GM21360 (cell line): ENCODE measurements around the gene RBM25.
"Not testable (repeated sequence)": the region's sequence is repeated elsewhere in the genome, so short reads cannot be mapped to it uniquely, and the experiment has no call there.

Source experiments
- ATAC-seq: cut with Tn5 transposase; IDR thresholded peaks from one replicate; pipeline ENCODE4 v1.9.1; 2021; ENCODE audit warnings: mild to moderate bottlenecking, moderate library complexity; ENCODE audit not compliant: unreplicated experiment

Gene RBM25

DNA sequence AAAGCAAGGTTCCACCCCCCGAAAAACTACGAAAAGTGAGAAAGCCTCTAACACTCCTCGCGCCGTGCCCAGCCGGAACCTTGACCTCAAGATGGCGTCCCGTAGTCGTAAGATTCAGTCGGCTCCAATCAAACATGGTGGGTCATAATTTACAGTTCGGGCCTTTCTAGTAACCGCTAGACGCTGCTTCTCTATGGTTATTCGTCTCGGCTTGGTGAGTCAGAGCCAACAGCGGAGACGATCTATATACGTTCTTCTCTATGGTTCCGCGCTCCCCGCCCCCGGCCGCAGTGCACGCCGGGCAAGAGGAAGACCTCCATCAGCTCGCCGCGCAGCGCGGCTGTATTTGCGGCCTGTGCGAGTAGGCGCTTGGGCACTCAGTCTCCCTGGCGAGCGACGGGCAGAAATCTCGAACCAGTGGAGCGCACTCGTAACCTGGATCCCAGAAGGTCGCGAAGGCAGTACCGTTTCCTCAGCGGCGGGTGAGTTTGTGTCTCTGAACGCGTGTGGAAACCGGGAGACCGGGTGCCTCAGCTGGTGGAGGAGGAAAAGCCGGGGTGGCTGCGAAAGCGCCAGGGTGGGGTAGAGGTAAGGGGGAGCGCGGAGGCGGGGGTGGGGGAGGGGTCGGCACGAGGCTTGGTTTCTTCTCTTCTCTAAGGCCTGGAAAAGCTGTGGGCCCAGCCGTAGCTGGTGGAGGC, at the start of gene RBM25:
TSS of gene RBM25 (plus strand) at position 311 of the 698 bp plus-strand sequence. CDS start 13,108 bp downstream, outside the sequence.
- ATAC-seq = peak; percentile 91

DNA sequence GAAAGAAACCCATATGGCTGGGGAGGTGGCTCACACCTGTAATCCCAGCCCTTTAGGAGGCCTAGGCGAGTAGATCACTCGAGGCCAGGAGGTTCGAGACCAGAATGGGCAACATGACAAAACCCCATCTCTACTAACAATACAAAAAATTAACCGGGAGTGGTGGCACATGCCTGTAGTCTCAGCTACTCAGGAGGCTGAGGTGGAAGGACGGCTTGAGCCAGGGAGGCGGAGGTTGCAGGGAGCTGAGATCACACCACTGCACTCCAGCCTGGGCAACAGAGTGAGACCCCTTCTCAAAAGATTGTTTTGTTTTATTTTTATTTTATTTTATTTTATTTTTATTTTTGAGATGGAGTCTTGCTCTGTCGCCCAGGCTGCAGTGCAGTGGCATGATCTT, 47.1 kb upstream of the RBM25 start:
- not testable (repeated sequence) for ATAC-seq

DNA sequence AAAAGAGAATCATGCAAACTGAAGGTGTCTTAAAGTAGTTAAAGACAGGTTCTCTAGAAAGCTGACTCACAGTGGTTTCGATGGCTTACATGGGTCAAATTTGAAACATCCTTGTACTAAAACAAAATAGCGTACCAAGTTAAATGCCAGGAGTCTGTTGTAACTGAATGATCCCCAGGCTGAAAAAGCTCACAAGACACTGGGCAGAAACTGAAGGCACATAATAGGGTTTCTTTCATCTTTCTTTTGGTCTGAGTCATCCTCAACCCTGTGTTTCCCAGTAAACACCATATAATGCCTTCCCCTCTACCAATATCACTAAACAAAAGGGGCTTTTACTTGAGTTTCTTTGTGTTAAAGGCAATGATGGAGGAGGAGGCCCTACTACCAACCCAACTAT, 44.2 kb upstream of the RBM25 start:
- no peak for ATAC-seq

DNA sequence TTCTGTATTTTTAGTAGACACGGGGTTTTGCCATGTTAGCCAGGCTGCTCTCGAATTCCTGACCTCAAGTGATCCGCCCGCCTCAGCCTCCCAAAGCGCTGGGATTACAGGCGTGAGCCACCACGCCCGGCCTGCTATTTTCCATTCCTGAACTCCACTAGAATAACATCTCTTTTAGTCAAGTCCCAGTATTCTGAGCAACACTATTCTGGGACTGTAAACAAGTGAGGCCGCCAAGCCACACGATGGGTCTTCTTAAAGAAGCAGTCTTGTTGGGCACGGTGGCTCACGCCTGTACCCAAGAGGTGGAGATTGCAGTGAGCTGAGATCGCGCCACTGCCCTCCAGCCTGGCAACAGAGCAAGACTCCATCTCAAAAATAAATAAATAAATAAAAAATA, 42.8 kb upstream of the RBM25 start:
- ATAC-seq = not testable (repeated sequence)

DNA sequence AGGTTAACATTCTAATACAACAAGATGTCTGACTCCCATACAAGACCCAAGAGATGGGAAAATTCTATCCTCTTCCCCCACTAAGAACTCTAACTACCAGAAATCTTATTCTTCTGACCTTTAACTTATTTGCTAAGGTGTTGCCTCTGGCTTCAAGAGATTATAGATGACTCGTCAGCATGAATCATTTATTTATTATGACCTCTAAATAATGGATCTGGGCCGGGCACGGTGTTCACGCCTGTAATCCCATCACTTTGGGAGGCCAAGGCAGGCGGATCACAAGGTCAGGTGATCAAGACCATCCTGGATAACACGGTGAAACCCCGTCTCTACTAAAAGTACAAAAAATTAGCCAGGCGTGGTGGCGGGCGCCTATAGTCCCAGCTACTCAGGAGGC, 42.3 kb upstream of the RBM25 start:
- ATAC-seq = not testable (repeated sequence)

DNA sequence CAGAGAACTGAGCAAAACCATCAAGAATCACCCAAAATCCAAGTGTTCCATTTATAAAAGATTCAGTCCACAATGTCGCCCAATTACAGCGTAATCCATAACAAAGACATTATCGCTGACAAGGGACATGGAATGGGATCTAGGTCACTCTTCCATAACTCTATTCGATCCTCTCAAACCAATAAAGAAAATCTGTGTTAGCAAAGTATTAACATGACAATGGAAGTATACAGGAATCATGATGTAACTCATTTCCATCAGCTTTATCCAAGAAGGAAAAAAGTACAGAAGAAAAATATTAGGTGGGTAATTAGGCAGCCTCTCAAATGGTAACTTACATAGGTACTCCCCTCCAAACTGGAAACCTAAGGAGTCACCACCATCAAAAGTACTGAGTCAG, 36.3 kb upstream of the RBM25 start:
- no peak for ATAC-seq

DNA sequence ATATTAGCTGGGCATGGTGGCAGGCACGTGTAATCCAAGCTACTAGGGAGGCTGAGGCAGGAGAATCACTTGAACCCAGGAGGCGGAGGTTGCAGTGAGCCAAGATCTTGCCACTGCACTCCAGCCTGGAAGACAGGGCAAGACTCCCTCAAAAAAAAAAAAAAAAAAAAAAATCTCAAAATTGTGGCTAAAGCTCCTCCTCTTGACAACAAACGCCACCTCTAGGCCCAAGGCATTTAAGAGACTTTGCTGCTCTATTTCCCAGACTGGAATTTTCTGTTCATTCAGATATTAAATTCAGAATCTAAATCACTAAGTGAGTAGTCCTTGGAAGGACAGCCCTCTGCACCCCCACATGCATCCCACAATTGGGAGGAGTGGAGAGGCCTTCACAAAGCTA, 32.8 kb upstream of the RBM25 start:
- ATAC-seq = no peak

DNA sequence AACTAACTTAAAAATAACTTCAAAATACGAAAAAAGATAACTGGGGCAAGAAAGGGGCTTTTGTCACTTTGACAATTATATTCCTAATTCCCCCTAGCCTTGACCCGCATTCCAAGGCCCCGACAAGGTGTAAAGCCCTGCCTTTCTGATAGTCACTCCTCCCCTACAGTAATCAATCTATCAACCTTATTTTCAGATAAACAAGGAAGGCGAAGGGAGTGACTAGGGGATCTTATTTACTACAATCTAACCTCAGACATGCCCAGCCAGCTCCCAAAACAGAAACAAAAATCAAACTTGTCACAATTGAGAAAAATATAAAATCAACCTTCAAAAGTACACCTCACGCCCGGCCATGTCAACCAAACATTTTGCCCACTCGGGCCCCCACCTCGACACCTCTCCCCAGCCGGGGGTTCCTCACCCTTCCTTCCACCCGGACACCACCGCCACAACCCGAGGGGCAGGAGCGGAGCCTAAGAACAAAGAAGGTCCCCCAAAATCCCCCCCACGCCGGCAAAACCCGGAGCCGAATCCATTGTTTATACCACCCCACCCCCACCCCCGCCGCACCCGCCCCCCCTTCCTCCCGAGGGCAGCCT, 32.0 kb upstream of the RBM25 start:
- ATAC-seq = peak; percentile 7

DNA sequence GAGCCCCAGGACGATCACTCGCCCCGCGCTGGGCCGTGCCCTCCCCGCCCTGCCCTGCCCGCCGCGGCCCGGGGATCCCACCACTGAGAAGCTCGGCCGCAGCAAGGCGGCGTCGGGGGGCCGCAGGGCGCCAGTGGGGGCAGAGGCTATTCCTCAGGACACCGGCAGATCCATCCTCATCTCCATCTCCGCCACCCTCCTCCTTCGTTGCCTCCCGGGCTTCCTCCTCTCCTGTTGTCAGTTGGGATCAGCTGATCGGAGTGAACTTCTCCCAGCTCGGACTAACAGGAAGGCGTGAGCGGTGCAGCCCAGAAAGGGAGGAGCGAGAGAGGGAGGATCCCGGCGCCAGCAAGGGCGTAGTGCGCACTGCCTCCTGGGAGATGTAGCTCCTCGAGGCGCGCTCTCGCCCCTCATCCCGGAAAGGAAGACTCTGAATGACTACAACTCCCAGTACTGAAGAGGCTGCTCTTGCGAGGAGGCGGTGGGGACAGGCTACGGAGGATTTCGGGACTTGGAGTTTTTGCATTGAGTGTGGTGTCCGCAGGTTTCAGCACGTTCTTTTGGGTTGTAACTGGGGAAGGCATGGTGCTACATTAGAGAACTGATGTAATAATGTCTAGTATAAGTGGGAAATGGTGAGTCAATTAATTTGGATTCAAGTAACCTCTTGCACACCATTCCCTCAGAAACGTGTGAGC, 31.3 kb upstream of the RBM25 start, which contains the start of gene ZFYVE1:
TSS of gene ZFYVE1 (minus strand) at position 262 of the 698 bp plus-strand sequence. CDS start 2,598 bp downstream, outside the sequence.
- ATAC-seq = peak; percentile 95

DNA sequence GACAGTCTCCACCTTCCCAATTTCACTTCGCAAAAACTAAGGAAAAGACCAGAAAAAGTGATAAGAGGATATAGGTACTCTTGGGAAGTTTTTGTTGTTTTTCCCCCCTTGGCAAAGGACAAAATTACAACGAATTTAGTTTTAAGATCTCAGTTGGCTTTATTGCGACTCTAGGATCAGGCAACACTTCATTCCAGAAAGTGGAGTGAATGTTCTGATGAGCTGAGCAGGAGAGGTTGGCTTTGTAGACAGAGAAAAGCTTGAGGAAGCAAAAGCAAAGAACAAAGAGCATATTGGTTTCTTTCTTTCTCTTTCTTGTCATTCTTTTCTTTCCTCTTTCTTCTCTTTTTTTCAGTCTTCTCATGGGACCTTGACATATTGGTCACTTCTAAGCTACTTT, 30.8 kb upstream of the RBM25 start:
- no peak for ATAC-seq

DNA sequence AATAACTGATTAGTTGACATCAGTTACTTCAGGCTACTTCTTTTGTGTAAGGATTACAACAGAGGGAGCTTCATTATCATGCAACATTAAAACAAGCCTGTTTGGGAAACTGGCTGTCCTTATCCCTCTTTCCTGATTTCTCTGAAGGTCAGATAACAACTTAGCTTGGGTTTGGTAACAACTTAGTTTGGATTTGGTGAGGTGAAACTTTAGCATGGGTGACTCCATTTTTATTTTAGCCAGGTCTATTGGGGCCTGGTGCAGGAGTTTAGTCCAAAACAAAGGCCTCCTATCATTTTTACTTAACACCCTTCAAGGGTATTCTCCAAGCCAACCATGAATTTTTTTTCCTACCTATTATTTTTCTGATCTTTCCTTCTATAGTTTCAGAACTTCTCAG, 30.4 kb upstream of the RBM25 start:
- no peak for ATAC-seq

DNA sequence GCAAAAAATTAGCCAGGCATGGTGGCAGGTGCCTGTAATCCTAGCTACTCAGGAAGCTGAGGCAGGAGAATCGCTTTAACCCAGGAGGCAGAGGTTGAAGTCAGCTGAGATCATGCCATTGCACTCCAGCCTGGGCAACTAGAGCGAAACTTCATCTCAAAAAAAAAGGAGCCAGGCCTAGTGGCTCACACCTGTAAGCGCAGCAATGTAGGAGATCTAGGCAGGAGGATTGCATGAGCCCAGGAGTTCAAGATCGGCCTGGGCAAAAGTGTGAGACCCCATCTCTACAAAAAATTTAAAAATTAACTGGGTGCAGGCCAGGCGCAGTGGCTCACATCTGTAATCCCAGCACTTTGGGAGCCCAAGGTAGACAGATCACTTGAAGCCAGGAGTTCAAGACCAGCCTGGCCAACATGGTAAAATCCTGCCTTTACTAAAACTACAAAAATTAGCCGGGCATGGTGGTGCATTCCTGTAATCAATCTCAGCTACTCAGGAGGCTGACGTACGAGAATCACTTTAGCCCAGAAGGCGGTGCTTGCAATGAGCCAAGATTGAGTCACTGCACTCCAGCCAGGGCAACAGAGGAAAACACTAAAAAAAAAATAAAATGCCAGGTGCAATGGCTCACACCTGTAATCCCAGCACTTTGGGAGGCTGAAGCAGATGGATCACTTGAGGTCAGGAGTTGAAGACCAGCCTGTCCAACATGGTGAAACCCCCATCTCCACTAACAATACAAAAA, 21.5 kb upstream of the RBM25 start:
- ATAC-seq = not testable (repeated sequence)

DNA sequence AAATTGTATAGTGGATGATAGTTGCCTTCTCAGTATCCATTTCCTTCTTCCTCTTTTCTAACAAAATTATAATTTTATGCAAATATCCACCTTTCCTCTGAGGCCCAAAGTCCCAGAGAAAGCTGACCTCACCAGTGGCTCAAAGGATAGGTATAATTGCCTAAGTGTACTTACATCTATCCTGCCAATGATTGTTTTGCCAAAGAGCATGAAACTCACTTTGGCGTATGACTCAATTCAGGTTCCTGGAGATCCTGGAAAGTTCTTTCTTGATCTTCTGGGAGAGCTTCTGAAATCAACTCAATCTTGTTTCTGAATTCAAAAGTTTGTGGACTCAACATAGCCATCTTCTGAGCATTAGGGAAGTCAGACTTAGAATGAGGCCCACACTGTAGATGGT, 10.5 kb upstream of the RBM25 start:
- no peak for ATAC-seq

DNA sequence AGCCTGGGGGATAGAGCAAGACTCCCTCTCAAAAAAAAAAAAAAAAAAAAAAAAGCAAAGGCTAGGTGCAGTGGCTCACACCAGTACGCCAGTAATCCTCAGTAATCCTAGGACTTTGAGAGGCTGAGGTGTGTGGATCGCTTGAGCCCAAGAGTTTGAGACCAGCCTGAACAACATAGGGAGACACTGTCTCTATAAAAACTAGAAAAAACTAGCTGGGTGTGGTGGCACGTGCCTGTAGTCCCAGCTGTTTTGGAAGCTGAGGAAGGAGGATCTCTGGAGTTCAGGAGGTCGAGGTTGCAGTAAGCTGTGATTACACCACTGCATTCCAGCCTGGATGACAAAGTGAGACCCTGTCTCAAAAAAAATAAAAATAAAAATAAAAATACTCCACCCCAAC, 8.9 kb upstream of the RBM25 start:
- no peak for ATAC-seq

DNA sequence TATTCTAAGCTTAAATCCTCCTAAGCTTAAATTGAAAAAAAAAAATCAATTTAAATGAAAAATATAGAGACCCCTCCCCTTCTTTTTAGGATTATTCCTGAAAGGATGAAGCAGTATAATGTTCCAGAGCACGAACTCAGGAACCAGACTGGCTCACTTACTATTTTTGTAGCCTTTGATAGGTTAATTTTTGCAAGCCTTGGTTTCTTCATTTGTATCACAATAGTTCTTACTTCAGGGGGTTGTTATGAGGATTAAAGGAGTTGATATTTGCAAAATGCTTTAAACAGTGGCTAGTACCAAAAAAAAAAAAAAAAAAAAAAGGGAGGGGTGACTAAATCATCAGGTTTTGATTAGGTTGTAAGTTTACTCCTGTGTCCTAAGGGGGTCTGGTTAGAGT, 3.1 kb upstream of the RBM25 start:
- ATAC-seq = no peak

DNA sequence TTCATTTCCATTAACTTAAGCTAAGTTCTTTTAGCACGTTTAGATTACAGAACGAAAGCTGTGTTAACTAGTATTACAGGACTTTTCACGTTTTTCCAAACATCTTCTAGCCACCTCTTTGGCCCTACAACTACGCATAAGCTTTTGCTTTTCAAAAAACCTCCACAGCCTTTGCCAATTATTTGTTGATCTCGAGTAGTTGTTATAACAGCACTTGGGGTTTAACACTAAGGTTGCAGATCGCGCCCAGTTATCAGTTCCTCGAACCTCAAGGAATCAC, 450 bp upstream of the RBM25 start:
- ATAC-seq = no peak

DNA sequence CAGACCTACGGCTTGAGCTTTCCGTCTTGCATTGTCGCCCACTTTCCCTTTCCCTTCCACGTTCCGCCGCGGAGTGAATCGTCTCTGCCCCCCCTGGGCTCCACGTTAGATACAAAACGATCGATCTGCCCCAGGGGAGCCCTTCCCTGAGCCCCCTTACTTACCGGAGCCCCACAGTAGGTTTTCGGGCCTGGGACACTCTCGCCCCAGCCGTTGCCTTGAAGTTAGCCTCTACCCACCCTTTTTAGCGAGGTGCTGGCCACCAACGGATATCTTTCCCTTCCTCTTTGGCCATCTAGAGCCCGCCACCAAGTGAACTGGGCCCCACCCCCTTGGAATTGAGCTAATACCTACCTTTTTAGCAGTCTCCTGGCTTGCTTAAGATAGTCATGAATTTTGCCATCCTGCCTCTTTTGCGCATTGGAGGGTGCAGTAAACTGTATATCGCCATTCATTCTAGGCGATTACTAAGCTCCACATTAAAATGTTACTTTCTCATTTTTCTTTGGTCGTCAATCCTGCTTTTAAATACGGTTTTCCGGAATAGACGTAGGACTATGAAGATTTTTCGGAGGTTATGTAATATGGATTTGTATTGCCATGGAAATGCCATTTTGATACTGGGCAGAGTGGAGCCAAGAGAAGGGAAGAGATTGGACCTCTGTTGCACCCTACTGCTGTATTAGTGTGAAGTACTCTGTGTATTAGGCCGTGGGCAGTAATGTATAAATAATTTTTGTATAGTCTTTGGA, 764 bp downstream of the RBM25 start:
- ATAC-seq = peak; percentile 7

DNA sequence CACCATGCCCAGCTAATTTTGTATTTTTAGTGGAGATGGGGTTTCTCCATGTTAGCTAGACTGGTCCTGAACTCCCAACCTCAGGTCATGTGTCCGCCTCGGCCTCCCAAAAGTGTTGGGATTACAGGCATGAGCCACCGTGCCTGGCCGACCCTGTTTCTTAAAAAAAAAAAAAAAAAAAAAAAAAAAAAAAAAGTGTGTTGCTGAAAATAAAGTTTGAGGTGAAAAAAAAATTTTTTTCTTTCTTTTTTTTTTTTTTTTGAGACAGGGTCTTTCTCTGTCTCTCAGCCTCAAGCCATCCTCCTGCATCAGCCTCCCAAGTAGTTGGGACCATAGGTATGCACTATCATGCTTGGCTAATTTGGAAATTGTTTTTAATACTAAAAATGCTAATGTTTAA, 11.3 kb downstream of the RBM25 start:
- no peak for ATAC-seq

DNA sequence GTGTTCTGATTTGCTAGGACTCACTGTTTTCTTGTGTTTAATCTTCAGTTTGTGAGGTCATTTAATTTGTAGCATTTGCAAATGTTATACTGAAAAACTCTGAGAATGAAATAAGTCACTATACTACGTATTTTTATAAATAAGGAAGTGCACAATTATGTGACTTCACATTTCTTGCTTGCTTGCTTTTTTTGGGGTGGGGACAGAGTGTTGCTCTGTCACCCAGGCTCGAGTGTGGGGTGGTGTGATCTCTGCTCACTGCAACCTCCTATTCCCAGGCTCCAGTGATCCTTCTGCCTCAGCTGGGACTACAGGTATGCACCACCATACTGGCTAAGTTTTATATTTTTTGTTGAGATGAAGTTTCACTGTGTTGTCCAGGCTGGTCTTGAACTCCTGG, 32.7 kb downstream of the RBM25 start:
- no peak for ATAC-seq

DNA sequence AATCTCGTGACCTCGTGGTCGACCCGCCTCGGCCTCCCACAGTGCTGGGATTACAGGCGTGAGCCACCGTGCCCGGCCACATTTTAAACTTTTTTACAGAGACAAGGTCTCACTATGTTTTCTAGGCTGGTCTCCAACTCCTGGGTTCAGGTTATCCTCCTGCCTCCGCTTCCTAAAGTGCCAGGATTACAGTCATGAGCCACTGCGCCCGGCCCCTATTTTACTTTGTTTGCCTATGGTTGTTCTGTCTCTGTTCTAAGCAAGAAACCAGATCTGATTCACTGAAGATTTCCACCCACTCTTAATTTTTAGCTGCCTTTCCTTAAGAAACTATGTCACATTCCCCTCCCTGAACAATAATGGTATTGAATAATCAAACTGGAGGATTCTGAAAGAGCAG, 39.1 kb downstream of the RBM25 start:
- ATAC-seq = no peak

DNA sequence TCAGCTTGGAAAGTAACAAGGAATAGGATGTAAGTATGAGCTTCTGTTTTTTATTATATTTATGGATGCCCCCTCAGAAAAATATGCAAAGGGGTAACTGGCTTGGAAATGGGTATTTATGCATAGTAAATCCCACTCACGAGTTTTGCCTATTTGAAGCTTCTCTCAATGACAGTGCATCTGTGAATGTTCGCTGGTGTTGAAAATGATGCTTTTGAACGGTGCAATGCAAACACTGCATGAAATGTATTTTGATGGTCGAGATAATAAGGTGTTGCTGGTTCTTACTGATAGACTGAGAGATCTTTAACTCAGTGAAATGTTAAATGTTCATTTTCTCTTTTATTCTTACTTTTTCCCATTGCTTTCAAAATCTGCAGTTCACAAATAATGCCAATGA, 42.0 kb downstream of the RBM25 start:
- ATAC-seq = no peak
